Urinary bladder (tissue), 4 donors: ENCODE measurements around the gene PHTF2. TPM values are rescaled to one million over a fixed set of nuclear protein-coding genes. Genes with fewer than 3 reads are reported as not detected.

Source experiments
- DNase-seq: peaks from one replicate; pipeline ENCODE4 v3.0.0-alpha.2; 2015; ENCODE audit errors: extremely low spot score
- H3K27ac ChIP-seq: one replicate; pipeline ENCODE4 v1.5.1; 2013; ENCODE audit warnings: low read depth, mild to moderate bottlenecking, moderate library complexity
- H3K36me3 ChIP-seq: one replicate; pipeline ENCODE4 v1.6.1; 2013; ENCODE audit warnings: mild to moderate bottlenecking, moderate library complexity; ENCODE audit not compliant: insufficient read depth
- H3K4me1 ChIP-seq: one replicate; pipeline ENCODE4 v1.6.1; 2013; ENCODE audit warnings: mild to moderate bottlenecking, moderate library complexity; ENCODE audit not compliant: insufficient read depth
- H3K4me3 ChIP-seq: one replicate; pipeline ENCODE4 v1.5.1; 2013; ENCODE audit warnings: low read depth, low read length
- WGBS: extraction: QIAGEN DNeasy Blood & Tissue Kit; methylation state at CpG from one replicate; pipeline ENCODE4 v1.1.7; 2013; 5-methylcytosine and 5-hydroxymethylcytosine counted together
- polyA plus RNA-seq: library from polyadenylated mRNA; stranded (reverse); fragments of 200-250 nt; gene quantifications from one replicate; pipeline ENCODE4 v1.2.3, GENCODE V29; 2013
- total RNA-seq: library from RNA; depleted of rRNA; stranded (reverse); fragments of >200 nt; gene quantifications from one replicate; pipeline ENCODE4 v1.2.3, GENCODE V29; 2014
- donor health status: healthy with polysubstance abuse.
- donor health status: healthy.

The PHTF2 gene
- 52.1 TPM for total RNA-seq
- polyA plus RNA-seq = 10.9 TPM

GRCh38 chr7:77798394-77799077 lies at the start of gene PHTF2, which contains the start of gene TMEM60:
Gene PHTF2 (plus strand): TSS chr7:77798773.
Gene TMEM60 (minus strand): TSS chr7:77798434. CDS start chr7:77794373, 4,061 bp downstream.
- H3K27ac ChIP-seq = peak within 1 kb of the TSS; percentile 70
- peaks cover 1% of the 10 kb centered on the region for H3K4me1 ChIP-seq
- DNase-seq = peak; percentile 99
- WGBS = under 1% methylated on average over 61 of the region's 61 CpGs
- peak within 1 kb of the TSS; percentile 82 for H3K4me3 ChIP-seq
- no peaks in the 10 kb centered on the region for H3K36me3 ChIP-seq

GRCh38 chr7:77752016-77752415 lies 46.6 kb upstream of the PHTF2 start:
- peaks cover 3% of the 10 kb centered on the region for H3K36me3 ChIP-seq
- WGBS = 55% methylated on average over 2 of the region's 2 CpGs
- peaks cover 1% of the 10 kb centered on the region for H3K4me1 ChIP-seq
- DNase-seq = no peak
- H3K4me3 ChIP-seq = no peak overlapping the region
- no peak overlapping the region for H3K27ac ChIP-seq

- H3K4me3 ChIP-seq = no peak overlapping the region
- peaks cover 3% of the 10 kb centered on the region for H3K36me3 ChIP-seq
- H3K27ac ChIP-seq = no peak overlapping the region
- 83% methylated on average over 1 of the region's 1 CpG for WGBS
- H3K4me1 ChIP-seq = peaks cover 1% of the 10 kb centered on the region
- DNase-seq = no peak
Measured at GRCh38 chr7:77753173-77753572, 45.4 kb upstream of the PHTF2 start.

GRCh38 chr7:77757589-77757988 lies 41.0 kb upstream of the PHTF2 start:
- WGBS = 35% methylated on average over 1 of the region's 1 CpG
- H3K4me3 ChIP-seq = no peak overlapping the region
- H3K4me1 ChIP-seq = no peaks in the 10 kb centered on the region
- no peak overlapping the region for H3K27ac ChIP-seq
- no peaks in the 10 kb centered on the region for H3K36me3 ChIP-seq
- DNase-seq = no peak

- no peak for DNase-seq
- 4% methylated on average over 3 of the region's 3 CpGs for WGBS
- H3K36me3 ChIP-seq = no peaks in the 10 kb centered on the region
- no peaks in the 10 kb centered on the region for H3K4me1 ChIP-seq
- no peak overlapping the region for H3K4me3 ChIP-seq
- no peak overlapping the region for H3K27ac ChIP-seq
Measured at GRCh38 chr7:77759294-77759889, 39.2 kb upstream of the PHTF2 start.

GRCh38 chr7:77760809-77761453 lies 37.6 kb upstream of the PHTF2 start:
- WGBS = 88% methylated on average over 10 of the region's 10 CpGs
- H3K36me3 ChIP-seq = no peaks in the 10 kb centered on the region
- H3K4me1 ChIP-seq = no peaks in the 10 kb centered on the region
- no peak for DNase-seq
- no peak overlapping the region for H3K27ac ChIP-seq
- H3K4me3 ChIP-seq = no peak overlapping the region

- WGBS = 66% methylated on average over 3 of the region's 3 CpGs
- Histone ChIP-seq H3K36me3 (no peaks in the 10 kb centered on the region), H3K27ac (no peak overlapping the region), H3K4me1 (no peaks in the 10 kb centered on the region), H3K4me3 (no peak overlapping the region)
- DNase-seq = no peak
Measured at GRCh38 chr7:77765481-77765880, 33.1 kb upstream of the PHTF2 start.

- no peak overlapping the region for H3K4me3 ChIP-seq
- DNase-seq = no peak
- 68% methylated on average over 4 of the region's 4 CpGs for WGBS
- no peaks in the 10 kb centered on the region for H3K4me1 ChIP-seq
- H3K27ac ChIP-seq = no peak overlapping the region
- no peaks in the 10 kb centered on the region for H3K36me3 ChIP-seq
Measured at GRCh38 chr7:77765906-77766800, 32.4 kb upstream of the PHTF2 start.

GRCh38 chr7:77766801-77767605 lies 31.6 kb upstream of the PHTF2 start:
- no peak for DNase-seq
- WGBS = 94% methylated on average over 6 of the region's 6 CpGs
- Histone ChIP-seq H3K36me3 (peaks cover 2% of the 10 kb centered on the region), H3K27ac (no peak overlapping the region), H3K4me1 (no peaks in the 10 kb centered on the region), H3K4me3 (no peak overlapping the region)

- Histone ChIP-seq H3K27ac (no peak overlapping the region), H3K4me1 (no peaks in the 10 kb centered on the region), H3K4me3 (no peak overlapping the region), H3K36me3 (peaks cover 2% of the 10 kb centered on the region)
- 85% methylated on average over 8 of the region's 8 CpGs for WGBS
- DNase-seq = no peak
Measured at GRCh38 chr7:77770316-77770715, 28.3 kb upstream of the PHTF2 start.

GRCh38 chr7:77771901-77772300 lies 26.7 kb upstream of the PHTF2 start:
- Histone ChIP-seq H3K27ac (no peak overlapping the region), H3K4me1 (no peaks in the 10 kb centered on the region), H3K4me3 (no peak overlapping the region), H3K36me3 (peaks cover 3% of the 10 kb centered on the region)
- DNase-seq = no peak

GRCh38 chr7:77778535-77778934 lies 20.0 kb upstream of the PHTF2 start:
- no peaks in the 10 kb centered on the region for H3K4me1 ChIP-seq
- H3K4me3 ChIP-seq = no peak overlapping the region
- WGBS = 98% methylated on average over 2 of the region's 2 CpGs
- peaks cover 1% of the 10 kb centered on the region for H3K36me3 ChIP-seq
- DNase-seq = no peak
- H3K27ac ChIP-seq = no peak overlapping the region

- 96% methylated on average over 4 of the region's 4 CpGs for WGBS
- no peak overlapping the region for H3K27ac ChIP-seq
- no peak overlapping the region for H3K4me3 ChIP-seq
- H3K36me3 ChIP-seq = no peaks in the 10 kb centered on the region
- no peak for DNase-seq
- no peaks in the 10 kb centered on the region for H3K4me1 ChIP-seq
Measured at GRCh38 chr7:77782383-77782782, 16.2 kb upstream of the PHTF2 start.
